GM18867 (cell line): Measurements from ENCODE around the gene MATN1.

Experiments used
- ATAC-seq: cut with Tn5 transposase; IDR thresholded peaks from one replicate; pipeline ENCODE4 v1.9.1; 2021; ENCODE audit warnings: mild to moderate bottlenecking, moderate library complexity; ENCODE audit not compliant: unreplicated experiment

The MATN1 gene

GRCh38 chr1:30665216-30666010 lies 58.0 kb downstream of the MATN1 start:
- ATAC-seq: no peak

GRCh38 chr1:30664103-30664755 lies 59.2 kb downstream of the MATN1 start:
- no peak for ATAC-seq

GRCh38 chr1:30663596-30664091 lies 59.7 kb downstream of the MATN1 start:
- ATAC-seq: no peak

- ATAC-seq: no peak
Observed at GRCh38 chr1:30662291-30662840, 61.0 kb downstream of the MATN1 start.

GRCh38 chr1:30661311-30661710 lies 62.1 kb downstream of the MATN1 start:
- no peak for ATAC-seq
